Measurements from ENCODE around the gene STRBP. TPM values are rescaled to one million over a fixed set of nuclear protein-coding genes. Genes with fewer than 3 reads are reported as not detected.

STRBP gene
- total and polyA plus RNA-seq, 2 of the 4 experiments (the other 2 are of a cell fraction), result 2.1 to 2.5 TPM

DNA sequence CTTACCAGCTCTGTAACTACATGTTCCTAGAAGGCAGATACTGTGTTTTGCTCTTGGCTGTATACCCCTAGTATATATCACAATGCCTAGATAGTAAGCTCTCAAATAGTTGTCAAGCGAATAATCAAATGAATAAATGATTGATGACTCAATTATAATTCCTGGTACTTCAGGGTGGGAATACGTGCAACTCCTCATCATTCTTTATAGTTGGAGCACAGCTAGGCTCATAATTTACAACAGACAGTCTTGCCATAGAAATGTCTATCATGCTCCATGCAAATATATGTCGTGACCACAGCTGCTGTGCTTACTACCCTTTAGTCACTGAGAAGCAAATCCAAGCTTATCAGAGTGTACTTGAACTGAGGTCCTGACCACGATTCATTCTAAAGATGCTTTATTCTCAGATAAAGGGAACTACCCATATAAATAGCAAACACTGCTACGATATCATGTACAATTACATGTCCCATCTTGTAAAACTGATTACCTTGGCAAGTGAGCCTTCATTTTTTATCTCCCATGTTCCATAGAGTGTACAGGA is 52.1 kb downstream of the STRBP start:
- POLR2A ChIA-PET (ENCODE audit: unreplicated experiment), result no interaction called here
- H2AK5ac ChIP-seq (ENCODE audit: low read depth, low read length), result no peak overlapping the region
- TF ChIP-seq POLR2A (IDR thresholded peaks at IDR 0.05; ENCODE audit: low read depth, low read length), result no peak
- TF ChIP-seq ELK1 (IDR thresholded peaks at IDR 0.05; ENCODE audit: borderline replicate concordance, low read depth, low read length), result no peak
- no peak for TF ChIP-seq FOS (IDR thresholded peaks at IDR 0.05; ENCODE audit: low read depth, low read length)
- TF ChIP-seq RCOR1 (IDR thresholded peaks at IDR 0.05; ENCODE audit: insufficient replicate concordance, low read length), result no peak
- no peak for TF ChIP-seq RFX5 (IDR thresholded peaks at IDR 0.05; ENCODE audit: low read depth, low read length)
- no peak for TF ChIP-seq BHLHE40 (IDR thresholded peaks at IDR 0.05; ENCODE audit: low read depth, low read length)
- TF ChIP-seq MAZ (IDR thresholded peaks at IDR 0.05; ENCODE audit: borderline replicate concordance, low read depth, low read length), result no peak
- TF ChIP-seq CTCF (conservative IDR thresholded peaks at IDR 0.05; ENCODE audit: low read depth, low read length), result no peak
- no peak for TF ChIP-seq MXI1 (IDR thresholded peaks at IDR 0.05; ENCODE audit: borderline replicate concordance, low read depth, low read length)
- TF ChIP-seq USF2 (IDR thresholded peaks at IDR 0.05; ENCODE audit: low read depth, low read length), result no peak
- TF ChIP-seq SMC3 (IDR thresholded peaks at IDR 0.05; ENCODE audit: low read depth, low read length), result no peak
- TF ChIP-seq MAFK (IDR thresholded peaks at IDR 0.05; ENCODE audit: low read depth, low read length), result no peak
- TF ChIP-seq NFE2L2 (IDR thresholded peaks at IDR 0.05; ENCODE audit: low read depth, low read length), result no peak
- TF ChIP-seq RAD21 (IDR thresholded peaks at IDR 0.05; ENCODE audit: low read length), result no peak
- TF ChIP-seq CHD1 (IDR thresholded peaks at IDR 0.05; ENCODE audit: low read depth, low read length), result no peak
- TF ChIP-seq CEBPB (IDR thresholded peaks at IDR 0.05; ENCODE audit: low read depth, low read length), result no peak

More for the DNA sequence above, 52.1 kb downstream of the STRBP start:
- H3K79me1 ChIP-seq (ENCODE audit: low read depth in 1 of 2, low read length in 2 of 2), result no peaks in the 10 kb centered on the region
- no peak overlapping the region for H3K4ac ChIP-seq (ENCODE audit: low read depth, low read length)
- H3K9me3 ChIP-seq (ENCODE audit: control insufficient read depth, insufficient read depth, low read length), result no peaks in the 10 kb centered on the region
- H3K4me2 ChIP-seq (ENCODE audit: low read depth, low read length), result no peak overlapping the region
- H3K18ac ChIP-seq (ENCODE audit: low read depth, low read length), result no peak overlapping the region
- no peak overlapping the region for H2BK5ac ChIP-seq (ENCODE audit: low read depth, low read length, poor library complexity, severe bottlenecking)
- H3K9ac ChIP-seq (ENCODE audit: low read depth, low read length), result no peak overlapping the region
- CTCF ChIA-PET, result interaction anchor here (1.0 kb wide), 1 partner anchor 125 kb away, joined by 3 read pairs; no protein-coding TSS in a partner anchor
- no peak overlapping the region for H2AFZ ChIP-seq (replicated peaks; ENCODE audit: low read length, poor library complexity)
- dilution Hi-C loops (cut with HindIII; ENCODE audit: low sequenced_read_pairs, unreplicated experiment) (no loop called here), intact Hi-C loops (cut with micrococcal nuclease) (no loop called here), in situ Hi-C loops (cut with MboI; ENCODE audit: low sequenced_read_pairs) (no loop called here)
- no peak overlapping the region for H3K4me3 ChIP-seq (ENCODE audit: insufficient read depth, low read depth, low read length)
- no peak overlapping the region for H3K14ac ChIP-seq (replicated peaks; ENCODE audit: low read depth, low read length)
- H4K8ac ChIP-seq (ENCODE audit: low read depth in 2 of 2, low read length in 2 of 2), result no peak overlapping the region
- H4K20me1 ChIP-seq (ENCODE audit: insufficient read depth, low read length), result no peaks in the 10 kb centered on the region
- no peak overlapping the region for H2AK9ac ChIP-seq (replicated peaks; ENCODE audit: low read depth, low read length, poor library complexity)
- no peak overlapping the region for H3K56ac ChIP-seq (ENCODE audit: extremely low read depth, insufficient read depth, low read length)
- no TSS peak for BruUV-seq (replicated peaks)
- H3K36me3 ChIP-seq (ENCODE audit: control insufficient read depth, insufficient read depth, low read length), result no peaks in the 10 kb centered on the region
- no peak overlapping the region for H3K27ac ChIP-seq (ENCODE audit: insufficient read depth, low read length)
- no peaks in the 10 kb centered on the region for H3K27me3 ChIP-seq (ENCODE audit: control insufficient read depth, insufficient read depth, low read length)
- 60% methylated on average over 1 of the region's 5 CpGs; no CpG with 5 or more reads in 1 of the 2 experiments for WGBS, 2 experiments (ENCODE audit: extremely low coverage in 2 of 2, insufficient read length in 1 of 2)
- no peak overlapping the region for H2BK20ac ChIP-seq (ENCODE audit: low read depth, low read length)
- H3K23ac ChIP-seq (ENCODE audit: low read depth, low read length), result no peak overlapping the region
- no peak for ATAC-seq (ENCODE audit: low read depth)
- H2BK120ac ChIP-seq (ENCODE audit: low read depth, low read length), result no peak overlapping the region
- H4K91ac ChIP-seq (ENCODE audit: insufficient read depth, low read depth, low read length), result no peak overlapping the region
- H3K9me1 ChIP-seq (ENCODE audit: insufficient read depth, low read length), result no peaks in the 10 kb centered on the region
- no peak overlapping the region for H2BK15ac ChIP-seq (ENCODE audit: low read depth, low read length)
- H3K4me1 ChIP-seq (ENCODE audit: control insufficient read depth, insufficient read depth, low read length), result no peaks in the 10 kb centered on the region
- no peak for DNase-seq
- no peak overlapping the region for H4K5ac ChIP-seq (ENCODE audit: low read depth, low read length)

All from IMR-90 (cell line).